ENCODE data around the gene RFX7. TPM values are rescaled to one million over a fixed set of nuclear protein-coding genes. Genes with fewer than 3 reads are reported as not detected.

Gene RFX7
- total RNA-seq, 5 donors from 2014 or later (not counting 1 experiment from before 2014, with no cell fraction given), result 23.3 to 30.4 (median 27.9) TPM

- CTCF ChIA-PET, result no interaction called here
- Histone ChIP-seq H3K4me3 (ENCODE audit: control insufficient read depth in 1 of 2, extremely low read depth in 1 of 2, low read length in 1 of 2) (no peak overlapping the region), H3K36me3 (ENCODE audit: control insufficient read depth in 2 of 2, extremely low read depth in 1 of 2, insufficient read depth in 1 of 2, low read length in 1 of 2) (peaks cover 0 to 10% of the 10 kb centered on the region in 2 donors), H3K9me3 (peaks cover 3% of the 10 kb centered on the region), H3K27me3 (replicated peaks in 1 of 2; ENCODE audit: control insufficient read depth in 2 of 2, extremely low read depth in 1 of 2, insufficient read depth in 2 of 2, low read length in 1 of 2) (no peaks in the 10 kb centered on the region), H3K27ac (ENCODE audit: low read length) (no peak overlapping the region), H3K4me1 (ENCODE audit: control insufficient read depth in 1 of 2, extremely low read depth in 1 of 2, insufficient read depth in 2 of 2, low read length in 2 of 2) (no peaks in the 10 kb centered on the region)
- Mint-ChIP-seq H3K36me3 (peaks cover 78% of the 10 kb centered on the region), H3K27ac (no peak overlapping the region), H3K4me3 (no peak overlapping the region), H3K4me1 (peaks cover 0 to 1% (median 0%) of the 10 kb centered on the region in 3 donors), H3K27me3 (no peaks in the 10 kb centered on the region), H3K9me3 (peaks cover 15 to 44% (median 36%) of the 10 kb centered on the region in 3 donors)
- ATAC-seq (replicated peaks in 1 of 4) (no peak), DNase-seq (no peak)
- WGBS (ENCODE audit: insufficient coverage), result 100% methylated on average over 1 of the region's 4 CpGs
- POLR2A ChIA-PET, result no interaction called here
These were observed 119.3 kb downstream of the RFX7 start for GRCh38 chr15:56124391-56124790.

- H3K4me3 ChIP-seq (ENCODE audit: control insufficient read depth in 1 of 2, extremely low read depth in 1 of 2, low read length in 1 of 2), result no peak overlapping the region
- H3K27ac Mint-ChIP-seq, result no peak overlapping the region
- ChIA-PET POLR2A (no interaction called here), CTCF (no interaction called here)
- DNase-seq (no peak), ATAC-seq (replicated peaks in 1 of 4) (no peak)
- no peaks in the 10 kb centered on the region for H3K27me3 ChIP-seq (replicated peaks in 1 of 2; ENCODE audit: control insufficient read depth in 2 of 2, extremely low read depth in 1 of 2, insufficient read depth in 2 of 2, low read length in 1 of 2)
- peaks cover 43% of the 10 kb centered on the region for H3K36me3 Mint-ChIP-seq
- H3K9me3 Mint-ChIP-seq, result no peaks in the 10 kb centered on the region
- peaks cover 6 to 9% (median 8%) of the 10 kb centered on the region in 3 donors for H3K4me1 Mint-ChIP-seq
- WGBS (ENCODE audit: insufficient coverage), result no CpG with 5 or more reads among the region's 1 CpG
- no peaks in the 10 kb centered on the region for H3K27me3 Mint-ChIP-seq
- peaks cover 0 to 2% of the 10 kb centered on the region in 2 donors for H3K36me3 ChIP-seq (ENCODE audit: control insufficient read depth in 2 of 2, extremely low read depth in 1 of 2, insufficient read depth in 1 of 2, low read length in 1 of 2)
- no peaks in the 10 kb centered on the region for H3K4me1 ChIP-seq (ENCODE audit: control insufficient read depth in 1 of 2, extremely low read depth in 1 of 2, insufficient read depth in 2 of 2, low read length in 2 of 2)
- H3K9me3 ChIP-seq, result no peaks in the 10 kb centered on the region
- no peak overlapping the region for H3K4me3 Mint-ChIP-seq
- H3K27ac ChIP-seq (ENCODE audit: low read length), result no peak overlapping the region
These were observed 137.8 kb downstream of the RFX7 start for GRCh38 chr15:56105855-56106254.

DNA sequence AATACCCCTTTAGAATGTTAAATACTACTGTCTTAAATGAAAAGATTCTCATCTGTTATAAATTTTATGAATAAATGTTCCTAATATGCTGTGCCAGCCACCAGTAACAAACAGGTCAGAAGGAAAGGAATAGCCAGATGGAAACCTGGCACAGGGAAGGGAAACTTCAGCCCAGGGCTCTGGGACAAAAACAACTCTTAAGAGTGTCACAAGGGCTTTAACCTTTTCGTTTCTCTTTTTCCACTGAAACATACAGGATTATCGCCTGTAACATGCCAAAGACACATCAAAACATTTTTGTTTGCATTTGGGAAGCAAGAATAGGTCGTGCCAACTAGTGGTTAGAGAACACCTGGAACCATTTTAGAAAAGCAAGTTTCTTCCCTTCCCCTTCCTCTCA is 141.2 kb downstream of the RFX7 start:
- CTCF ChIA-PET, result no interaction called here
- H3K4me1 Mint-ChIP-seq, result peaks cover 0 to 3% (median 0%) of the 10 kb centered on the region in 3 donors
- H3K27me3 Mint-ChIP-seq, result no peaks in the 10 kb centered on the region
- POLR2A ChIA-PET, result no interaction called here
- Histone ChIP-seq H3K36me3 (ENCODE audit: control insufficient read depth in 2 of 2, extremely low read depth in 1 of 2, insufficient read depth in 1 of 2, low read length in 1 of 2) (peaks cover 2 to 9% of the 10 kb centered on the region in 2 donors), H3K9me3 (no peaks in the 10 kb centered on the region), H3K27ac (ENCODE audit: low read length) (no peak overlapping the region), H3K4me3 (ENCODE audit: control insufficient read depth in 1 of 2, extremely low read depth in 1 of 2, low read length in 1 of 2) (no peak overlapping the region), H3K27me3 (replicated peaks in 1 of 2; ENCODE audit: control insufficient read depth in 2 of 2, extremely low read depth in 1 of 2, insufficient read depth in 2 of 2, low read length in 1 of 2) (no peaks in the 10 kb centered on the region), H3K4me1 (ENCODE audit: control insufficient read depth in 1 of 2, extremely low read depth in 1 of 2, insufficient read depth in 2 of 2, low read length in 2 of 2) (no peaks in the 10 kb centered on the region)
- DNase-seq, result no peak
- 100% methylated on average over 2 of the region's 3 CpGs for WGBS (ENCODE audit: insufficient coverage)
- H3K4me3 Mint-ChIP-seq, result no peak overlapping the region
- H3K36me3 Mint-ChIP-seq, result peaks cover 50% of the 10 kb centered on the region
- no peak overlapping the region for H3K27ac Mint-ChIP-seq
- ATAC-seq (replicated peaks in 1 of 4), result no peak
- H3K9me3 Mint-ChIP-seq, result no peaks in the 10 kb centered on the region

GRCh38 chr15:56099311-56099710 is 144.4 kb downstream of the RFX7 start:
- Histone ChIP-seq H3K4me3 (ENCODE audit: control insufficient read depth in 1 of 2, extremely low read depth in 1 of 2, low read length in 1 of 2) (no peak overlapping the region), H3K36me3 (ENCODE audit: control insufficient read depth in 2 of 2, extremely low read depth in 1 of 2, insufficient read depth in 1 of 2, low read length in 1 of 2) (peaks cover 12 to 37% of the 10 kb centered on the region in 2 donors), H3K9me3 (no peaks in the 10 kb centered on the region), H3K27ac (ENCODE audit: low read length) (no peak overlapping the region), H3K27me3 (replicated peaks in 1 of 2; ENCODE audit: control insufficient read depth in 2 of 2, extremely low read depth in 1 of 2, insufficient read depth in 2 of 2, low read length in 1 of 2) (no peaks in the 10 kb centered on the region), H3K4me1 (ENCODE audit: control insufficient read depth in 1 of 2, extremely low read depth in 1 of 2, insufficient read depth in 2 of 2, low read length in 2 of 2) (no peaks in the 10 kb centered on the region)
- ATAC-seq (replicated peaks in 1 of 4), result no peak
- Mint-ChIP-seq H3K4me3 (no peak overlapping the region), H3K27me3 (no peaks in the 10 kb centered on the region), H3K4me1 (no peaks in the 10 kb centered on the region), H3K27ac (no peak overlapping the region), H3K36me3 (peaks cover 65% of the 10 kb centered on the region), H3K9me3 (no peaks in the 10 kb centered on the region)
- WGBS (ENCODE audit: insufficient coverage), result 100% methylated on average over 1 of the region's 2 CpGs
- DNase-seq, result no peak
- CTCF ChIA-PET, result interaction anchor here in 1 of 2 donors (0.6 kb wide), 1 partner anchor 26 kb away, joined by 3 read pairs; no protein-coding TSS in a partner anchor
- POLR2A ChIA-PET, result no interaction called here

GRCh38 chr15:56098195-56098863 is 145.3 kb downstream of the RFX7 start:
- H3K4me3 Mint-ChIP-seq, result no peak overlapping the region
- H3K9me3 ChIP-seq, result no peaks in the 10 kb centered on the region
- peaks cover 18 to 47% of the 10 kb centered on the region in 2 donors for H3K36me3 ChIP-seq (ENCODE audit: control insufficient read depth in 2 of 2, extremely low read depth in 1 of 2, insufficient read depth in 1 of 2, low read length in 1 of 2)
- ATAC-seq (replicated peaks in 1 of 4) (no peak), DNase-seq (no peak)
- H3K27me3 ChIP-seq (replicated peaks in 1 of 2; ENCODE audit: control insufficient read depth in 2 of 2, extremely low read depth in 1 of 2, insufficient read depth in 2 of 2, low read length in 1 of 2), result no peaks in the 10 kb centered on the region
- no peaks in the 10 kb centered on the region for H3K4me1 ChIP-seq (ENCODE audit: control insufficient read depth in 1 of 2, extremely low read depth in 1 of 2, insufficient read depth in 2 of 2, low read length in 2 of 2)
- no CpG with 5 or more reads among the region's 5 CpGs for WGBS (ENCODE audit: insufficient coverage)
- H3K27me3 Mint-ChIP-seq, result no peaks in the 10 kb centered on the region
- no peak overlapping the region for H3K4me3 ChIP-seq (ENCODE audit: control insufficient read depth in 1 of 2, extremely low read depth in 1 of 2, low read length in 1 of 2)
- peaks cover 0 to 7% (median 0%) of the 10 kb centered on the region in 3 donors for H3K9me3 Mint-ChIP-seq
- peaks cover 71% of the 10 kb centered on the region for H3K36me3 Mint-ChIP-seq
- CTCF ChIA-PET, result no interaction called here
- POLR2A ChIA-PET, result no interaction called here
- no peaks in the 10 kb centered on the region for H3K4me1 Mint-ChIP-seq
- H3K27ac ChIP-seq (ENCODE audit: low read length), result no peak overlapping the region
- H3K27ac Mint-ChIP-seq, result no peak overlapping the region

DNA sequence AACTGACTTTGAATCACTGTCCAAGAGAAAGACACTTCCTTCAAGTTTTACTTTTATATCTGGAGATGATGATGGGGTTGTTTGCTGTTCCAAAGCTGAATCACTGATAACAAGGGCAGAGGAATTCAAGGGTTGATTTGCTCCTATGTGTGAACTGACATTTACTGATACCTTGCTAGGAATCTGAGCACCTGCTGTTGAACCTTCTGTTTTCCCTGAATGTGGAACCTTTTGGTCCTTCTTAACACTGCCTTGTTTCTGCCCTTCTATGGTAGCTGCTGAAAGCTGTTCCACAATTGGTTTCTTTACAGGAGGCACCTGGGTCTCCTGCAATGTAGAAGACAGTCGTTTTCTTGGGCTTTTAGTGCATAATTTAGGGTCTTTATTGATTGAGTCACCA is 148.3 kb downstream of the RFX7 start:
- Mint-ChIP-seq H3K4me1 (peaks cover 0 to 2% (median 0%) of the 10 kb centered on the region in 3 donors), H3K9me3 (peaks cover 0 to 7% (median 0%) of the 10 kb centered on the region in 3 donors), H3K27ac (no peak overlapping the region), H3K36me3 (peaks cover 74% of the 10 kb centered on the region), H3K27me3 (no peaks in the 10 kb centered on the region), H3K4me3 (no peak overlapping the region)
- ChIA-PET POLR2A (interaction anchor here in 1 of 2 donors (0.6 kb wide), 1 partner anchor 149 kb away, joined by 3 read pairs; no protein-coding TSS in a partner anchor), CTCF (interaction anchor here in 1 of 2 donors (0.5 kb wide), 1 partner anchor 801 kb away, joined by 6 read pairs; no protein-coding TSS in a partner anchor)
- Histone ChIP-seq H3K36me3 (ENCODE audit: control insufficient read depth in 2 of 2, extremely low read depth in 1 of 2, insufficient read depth in 1 of 2, low read length in 1 of 2) (peaks cover 16 to 52% of the 10 kb centered on the region in 2 donors), H3K27ac (ENCODE audit: low read length) (no peak overlapping the region), H3K4me3 (ENCODE audit: control insufficient read depth in 1 of 2, extremely low read depth in 1 of 2, low read length in 1 of 2) (no peak overlapping the region), H3K4me1 (ENCODE audit: control insufficient read depth in 1 of 2, extremely low read depth in 1 of 2, insufficient read depth in 2 of 2, low read length in 2 of 2) (no peaks in the 10 kb centered on the region), H3K27me3 (replicated peaks in 1 of 2; ENCODE audit: control insufficient read depth in 2 of 2, extremely low read depth in 1 of 2, insufficient read depth in 2 of 2, low read length in 1 of 2) (no peaks in the 10 kb centered on the region), H3K9me3 (no peaks in the 10 kb centered on the region)
- DNase-seq (no peak), ATAC-seq (replicated peaks in 1 of 4) (no peak)
- WGBS (ENCODE audit: insufficient coverage), result 92% methylated on average over 1 of the region's 1 CpG
